B cell (primary cell): ENCODE data around the gene ALOX15B. TPM values are rescaled to one million over a fixed set of nuclear protein-coding genes. Genes with fewer than 3 reads are reported as not detected.

Source experiments
- ATAC-seq: fragments of 200-7000 bp; cut with Tn5 transposase; one replicate; pipeline ENCODE4 v1.10.0; 2021; ENCODE audit warnings: low read depth, mild to moderate bottlenecking, moderate number of reproducible peaks, moderate library complexity
- CTCF ChIA-PET: fragments of 350-600 bp; sonication (Branson Sonifier 250); formaldehyde crosslinking; loops from one replicate; lab custom pipeline; 2021; ENCODE audit warnings: antibody characterized with exemption, inconsistent platforms; lab: Charles Lee
- POLR2A ChIA-PET: fragments of 350-600 bp; sonication (Branson Sonifier 250); formaldehyde crosslinking; loops from one replicate; lab custom pipeline; 2021; ENCODE audit warnings: antibody characterized with exemption; lab: Charles Lee
- DNase-seq: peaks from one replicate; pipeline ENCODE4 v3.0.0; 2013
- H2AFZ ChIP-seq: 2 replicates; pipeline ENCODE4 v1.6.1; 2012; ENCODE audit warnings: mild to moderate bottlenecking, low read depth, low read length; ENCODE audit not compliant: insufficient read depth, poor library complexity, severe bottlenecking
- H3K27ac ChIP-seq, 2 donors: 1 replicate in 1 of 2; 2 replicates in 1 of 2; pipeline ENCODE4 v1.5.1; 2012 to 2013; ENCODE audit warnings: low read length in 2 of 2, mild to moderate bottlenecking in 2 of 2, moderate library complexity in 1 of 2
- H3K27me3 ChIP-seq, 4 experiments: fragments of 200-600 bp in 1 of 4; sonication (generic) in 1 of 4; replicated peaks in 1 of 4; 1 replicate in 2 of 4; 2 replicates in 2 of 4; pipeline versions ENCODE4 v1.6.1 to v1.7.0; 2013 to 2016; ENCODE audit warnings: low read length in 3 of 4, mild to moderate bottlenecking in 2 of 4, mixed read lengths in 1 of 4, moderate library complexity in 1 of 4; ENCODE audit not compliant: insufficient read depth in 4 of 4, control insufficient read depth in 3 of 4; ENCODE audit errors: control extremely low read depth in 1 of 4
- H3K36me3 ChIP-seq, 2 experiments: replicated peaks in 1 of 2; 1 replicate in 1 of 2; 2 replicates in 1 of 2; pipeline versions ENCODE4 v1.6.1 to v1.7.1; 2013; ENCODE audit warnings: low read length in 1 of 2; ENCODE audit not compliant: insufficient read depth in 2 of 2, control insufficient read depth in 1 of 2; ENCODE audit errors: control extremely low read depth in 1 of 2, extremely low read depth in 1 of 2
- H3K4me1 ChIP-seq, 2 donors: fragments of 200-600 bp in 1 of 2; sonication (generic) in 1 of 2; 1 replicate in 1 of 2; 2 replicates in 1 of 2; pipeline versions ENCODE4 v1.5.1 to v1.6.1; 2013 to 2017; ENCODE audit warnings: low read length in 2 of 2; ENCODE audit not compliant: control insufficient read depth in 2 of 2, insufficient read depth in 2 of 2
- H3K4me2 ChIP-seq: replicated peaks from 2 replicates; pipeline ENCODE3; 2012; ENCODE audit warnings: mild to moderate bottlenecking, low read depth, low read length; ENCODE audit not compliant: poor library complexity, severe bottlenecking
- H3K4me3 ChIP-seq, 5 experiments: fragments of 200-600 bp in 1 of 5; sonication (generic) in 1 of 5; 1 replicate in 3 of 5; 2 replicates in 2 of 5; pipeline versions ENCODE4 v1.5.1 to v1.7.0; 2011 to 2016; ENCODE audit warnings: low read length in 4 of 5, mild to moderate bottlenecking in 4 of 5, low read depth in 2 of 5, control low read depth in 1 of 5, moderate library complexity in 1 of 5; ENCODE audit not compliant: insufficient read depth in 1 of 5; ENCODE audit errors: control extremely low read depth in 1 of 5, extremely low read depth in 1 of 5
- H3K79me2 ChIP-seq: fragments of 200-600 bp; sonication (generic); one replicate; pipeline ENCODE4 v1.6.0; 2016; ENCODE audit warnings: low read length; ENCODE audit not compliant: control insufficient read depth, insufficient read depth
- H3K9ac ChIP-seq: fragments of 200-600 bp; sonication (generic); 2 replicates; pipeline ENCODE4 v1.6.1; 2017; ENCODE audit warnings: mild to moderate bottlenecking, low read length, moderate library complexity
- H3K9me3 ChIP-seq, 3 donors: one replicate each; pipeline versions ENCODE4 v1.6.1 to v1.7.1; 2013; ENCODE audit warnings: low read length in 2 of 3; ENCODE audit not compliant: control insufficient read depth in 2 of 3, insufficient read depth in 1 of 3; ENCODE audit errors: control extremely low read depth in 1 of 3
- H4K20me1 ChIP-seq: 2 replicates; pipeline ENCODE4 v1.6.0; 2012; ENCODE audit warnings: mild to moderate bottlenecking, low read length; ENCODE audit not compliant: insufficient read depth, control insufficient read depth, poor library complexity, severe bottlenecking
- H3K27ac Mint-ChIP-seq: one replicate; pipeline ENCODE4 v1.8.0; 2021; ENCODE audit warnings: mixed read lengths
- H3K27me3 Mint-ChIP-seq: one replicate; pipeline ENCODE4 v1.8.0; 2021; ENCODE audit warnings: mixed read lengths
- H3K4me1 Mint-ChIP-seq: one replicate; pipeline ENCODE4 v1.8.0; 2021; ENCODE audit warnings: mixed read lengths
- H3K4me3 Mint-ChIP-seq: one replicate; pipeline ENCODE4 v1.8.0; 2021; ENCODE audit warnings: mixed read lengths
- H3K9me3 Mint-ChIP-seq: one replicate; pipeline ENCODE4 v1.8.0; 2022; ENCODE audit warnings: mixed read lengths; ENCODE audit not compliant: insufficient read depth
- EZH2 ChIP-seq: IDR thresholded peaks from 2 replicates; pipeline ENCODE4 v1.6.1; 2012; ENCODE audit warnings: borderline replicate concordance, low read depth, mild to moderate bottlenecking, moderate library complexity, low read length; ENCODE audit not compliant: insufficient read depth, poor library complexity, severe bottlenecking
- WGBS: methylation state at CpG from one replicate; pipeline ENCODE4 v1.1.5; 2013; ENCODE audit warnings: missing lambda C conversion rate; ENCODE audit not compliant: insufficient coverage; 5-methylcytosine and 5-hydroxymethylcytosine counted together
- intact Hi-C: fragments of 100-400 bp; cut with micrococcal nuclease; formaldehyde crosslinking; loops from one replicate; pipeline ENCODE4 v1.10.0; 2022
- polyA plus RNA-seq: library from polyadenylated mRNA; depleted of rRNA; stranded (reverse); fragments of >200 nt; gene quantifications from 2 replicates; pipeline ENCODE4 v1.2.3, GENCODE V29; 2012
- total RNA-seq, 2 donors: library from RNA; stranded (reverse); fragments of 120-200 nt in 1 of 2; gene quantifications; 1 replicate in 1 of 2; 2 replicates in 1 of 2; pipeline versions ENCODE4 v1.2.3 to v1.2.4, GENCODE V29; 2013 to 2022
- TF ChIP-seq, protein P1 (sequence below): fragments of 200-600 bp; IDR thresholded peaks from one replicate; pipeline ENCODE4 v1.8.0; 2022; ENCODE audit warnings: antibody characterized with exemption, mild to moderate bottlenecking

Gene ALOX15B
- total and polyA plus RNA-seq, 2 donors (not counting 1 experiment from before 2014, with no cell fraction given), result 0.03 TPM; not detected in 1

DNA sequence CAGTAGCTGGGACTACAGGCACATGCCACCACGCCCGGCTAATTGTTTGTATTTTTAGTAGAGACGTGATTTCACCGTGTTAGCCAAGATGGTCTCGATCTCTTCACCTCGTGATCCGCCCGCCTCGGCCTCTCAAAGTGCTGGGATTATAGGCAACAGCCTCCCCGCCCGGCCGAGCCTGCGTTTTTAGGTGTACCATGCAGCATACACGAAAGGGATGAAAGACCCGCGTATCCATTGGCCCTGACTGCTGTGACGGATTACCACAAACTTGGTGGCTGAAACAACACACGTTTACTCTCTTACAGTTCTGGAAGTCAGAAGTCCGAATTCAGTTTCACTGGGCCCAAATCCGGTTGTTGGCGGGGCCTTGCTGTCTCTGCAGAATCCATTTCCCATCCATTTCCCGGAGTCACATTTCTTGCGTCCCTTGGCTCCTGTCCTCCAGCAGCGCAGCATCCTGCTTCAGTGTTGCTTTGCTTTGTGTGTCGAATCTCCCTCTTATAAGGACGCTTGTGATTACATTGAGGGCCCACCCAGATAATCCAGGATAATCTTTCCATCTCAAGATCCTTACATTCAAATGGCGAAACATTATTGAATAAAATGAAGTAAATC is 44.8 kb upstream of the ALOX15B start:
- no peak for DNase-seq
- H3K36me3 ChIP-seq, result no peaks in the 10 kb centered on the region
- WGBS, result 98% methylated on average over 26 of the region's 27 CpGs
- no peaks in the 10 kb centered on the region for H3K79me2 ChIP-seq
- H3K9me3 ChIP-seq, result no peaks in the 10 kb centered on the region
- no peak overlapping the region for H3K4me3 Mint-ChIP-seq
- H3K4me2 ChIP-seq, result no peak overlapping the region
- no peak for ATAC-seq
- H3K27ac Mint-ChIP-seq, result no peak overlapping the region
- H3K27me3 ChIP-seq, result peaks cover 0 to 23% (median 0%) of the 10 kb centered on the region in 4 experiments
- no peaks in the 10 kb centered on the region for H3K9me3 Mint-ChIP-seq
- no peak overlapping the region for H2AFZ ChIP-seq
- H3K27ac ChIP-seq, result no peak overlapping the region
- H3K4me3 ChIP-seq, result no peak overlapping the region
- peaks cover 24% of the 10 kb centered on the region for H3K4me1 Mint-ChIP-seq
- no peaks in the 10 kb centered on the region for H4K20me1 ChIP-seq
- H3K4me1 ChIP-seq, result peaks cover 12 to 20% of the 10 kb centered on the region in 2 donors
- ChIA-PET CTCF (interaction anchor here (1.3 to 1.6 kb wide), 3 partner anchors 11 to 132 kb away, joined by 4 to 5 read pairs (median 5); no protein-coding TSS in a partner anchor), POLR2A (no interaction called here)
- intact Hi-C loops, result no loop called here
- TF ChIP-seq EZH2, result no peak
- TF ChIP-seq, protein P1, sequence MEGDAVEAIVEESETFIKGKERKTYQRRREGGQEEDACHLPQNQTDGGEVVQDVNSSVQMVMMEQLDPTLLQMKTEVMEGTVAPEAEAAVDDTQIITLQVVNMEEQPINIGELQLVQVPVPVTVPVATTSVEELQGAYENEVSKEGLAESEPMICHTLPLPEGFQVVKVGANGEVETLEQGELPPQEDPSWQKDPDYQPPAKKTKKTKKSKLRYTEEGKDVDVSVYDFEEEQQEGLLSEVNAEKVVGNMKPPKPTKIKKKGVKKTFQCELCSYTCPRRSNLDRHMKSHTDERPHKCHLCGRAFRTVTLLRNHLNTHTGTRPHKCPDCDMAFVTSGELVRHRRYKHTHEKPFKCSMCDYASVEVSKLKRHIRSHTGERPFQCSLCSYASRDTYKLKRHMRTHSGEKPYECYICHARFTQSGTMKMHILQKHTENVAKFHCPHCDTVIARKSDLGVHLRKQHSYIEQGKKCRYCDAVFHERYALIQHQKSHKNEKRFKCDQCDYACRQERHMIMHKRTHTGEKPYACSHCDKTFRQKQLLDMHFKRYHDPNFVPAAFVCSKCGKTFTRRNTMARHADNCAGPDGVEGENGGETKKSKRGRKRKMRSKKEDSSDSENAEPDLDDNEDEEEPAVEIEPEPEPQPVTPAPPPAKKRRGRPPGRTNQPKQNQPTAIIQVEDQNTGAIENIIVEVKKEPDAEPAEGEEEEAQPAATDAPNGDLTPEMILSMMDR, result no peak
- peaks cover 23% of the 10 kb centered on the region for H3K27me3 Mint-ChIP-seq
- no peak overlapping the region for H3K9ac ChIP-seq

DNA sequence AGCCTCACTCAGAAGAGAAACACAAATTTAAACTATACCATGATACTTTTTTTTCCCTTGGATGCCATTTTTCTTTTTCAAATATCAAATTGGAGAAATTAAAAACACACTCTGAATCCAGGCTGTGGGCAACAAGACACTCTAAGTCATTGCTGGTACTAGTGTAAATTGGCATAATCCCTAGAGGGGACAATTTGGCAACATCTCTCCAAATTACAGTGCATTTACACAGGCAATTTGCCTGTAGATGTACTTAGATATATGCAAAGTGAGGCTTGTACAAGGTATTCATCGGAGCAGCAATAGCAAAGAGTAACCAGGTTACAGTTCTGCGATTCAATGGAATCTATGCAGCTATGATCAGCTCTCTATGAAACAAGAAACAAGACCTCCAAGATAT is 43.1 kb upstream of the ALOX15B start:
- intact Hi-C loops, result no loop called here
- 93% methylated on average over 2 of the region's 2 CpGs for WGBS
- Histone ChIP-seq H2AFZ (no peak overlapping the region), H3K27me3 (peaks cover 0 to 23% (median 4%) of the 10 kb centered on the region in 4 experiments), H3K79me2 (no peaks in the 10 kb centered on the region), H3K4me3 (no peak overlapping the region), H3K9ac (no peak overlapping the region), H3K36me3 (no peaks in the 10 kb centered on the region), H3K4me2 (no peak overlapping the region), H3K27ac (no peak overlapping the region), H4K20me1 (no peaks in the 10 kb centered on the region), H3K9me3 (no peaks in the 10 kb centered on the region), H3K4me1 (peaks cover 4 to 5% of the 10 kb centered on the region in 2 donors)
- CTCF ChIA-PET, result interaction anchor here (0.6 kb wide), 1 partner anchor 133 kb away, joined by 5 read pairs; no protein-coding TSS in a partner anchor
- TF ChIP-seq EZH2, result no peak
- TF ChIP-seq, protein P1, result no peak
- peaks cover 30% of the 10 kb centered on the region for H3K27me3 Mint-ChIP-seq
- POLR2A ChIA-PET, result no interaction called here
- H3K4me1 Mint-ChIP-seq, result peaks cover 14% of the 10 kb centered on the region
- no peak for ATAC-seq
- no peak overlapping the region for H3K27ac Mint-ChIP-seq
- no peak overlapping the region for H3K4me3 Mint-ChIP-seq
- H3K9me3 Mint-ChIP-seq, result no peaks in the 10 kb centered on the region
- DNase-seq, result no peak
